ENCODE results near the gene STK40.
A peak's percentile ranks its signal among the peaks of the same experiment; 100 is the strongest.

The STK40 gene

DNA sequence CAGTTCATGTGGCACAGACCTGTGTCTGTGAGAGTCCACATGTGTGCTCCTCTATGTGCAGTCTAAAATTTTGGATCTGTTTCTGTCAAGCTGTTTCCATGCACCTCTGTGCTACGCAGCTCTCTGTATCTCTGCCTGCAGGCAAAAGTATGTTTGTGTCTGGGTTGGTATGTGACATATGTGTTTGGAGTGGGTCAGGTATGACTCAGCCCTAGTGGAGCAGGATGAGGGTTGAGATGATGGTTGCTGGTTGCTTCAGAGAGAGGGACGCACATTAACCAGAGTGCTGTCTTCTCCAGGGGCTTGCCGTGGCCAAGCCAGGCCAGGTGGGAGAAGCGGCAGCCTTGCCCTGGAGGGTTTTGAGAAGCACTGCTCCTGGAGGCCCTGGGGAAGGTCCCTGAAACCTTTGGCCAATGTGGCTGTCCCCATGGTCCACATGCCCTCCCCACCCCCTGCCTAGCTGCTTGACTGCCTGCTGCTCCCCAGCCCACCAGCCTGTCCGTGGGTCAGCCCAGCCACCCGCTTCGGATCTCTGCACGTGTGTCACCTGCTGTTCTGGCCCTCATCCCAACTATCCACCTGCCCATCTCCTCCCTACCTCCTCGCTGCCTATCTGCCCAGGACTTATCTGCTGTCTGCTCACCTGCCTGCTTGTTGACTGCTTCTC lies 58.2 kb downstream of the STK40 start:
- Histone ChIP-seq H3K9ac (no peak overlapping the region), H3K27me3 (ENCODE audit: control insufficient read depth, insufficient read depth, low read length) (no peaks in the 10 kb centered on the region), H3K4me3 (ENCODE audit: low read depth, low read length) (no peak overlapping the region), H3K9me3 (ENCODE audit: control insufficient read depth, low read length) (no peaks in the 10 kb centered on the region), H3K4me1 (no peaks in the 10 kb centered on the region), H2AFZ (no peak overlapping the region), H3K79me2 (no peaks in the 10 kb centered on the region), H3K36me3 (ENCODE audit: control insufficient read depth, insufficient read depth, low read length) (no peaks in the 10 kb centered on the region), H3K4me2 (ENCODE audit: low read length) (no peak overlapping the region), H3K27ac (no peak overlapping the region)
- TF ChIP-seq, protein P1, sequence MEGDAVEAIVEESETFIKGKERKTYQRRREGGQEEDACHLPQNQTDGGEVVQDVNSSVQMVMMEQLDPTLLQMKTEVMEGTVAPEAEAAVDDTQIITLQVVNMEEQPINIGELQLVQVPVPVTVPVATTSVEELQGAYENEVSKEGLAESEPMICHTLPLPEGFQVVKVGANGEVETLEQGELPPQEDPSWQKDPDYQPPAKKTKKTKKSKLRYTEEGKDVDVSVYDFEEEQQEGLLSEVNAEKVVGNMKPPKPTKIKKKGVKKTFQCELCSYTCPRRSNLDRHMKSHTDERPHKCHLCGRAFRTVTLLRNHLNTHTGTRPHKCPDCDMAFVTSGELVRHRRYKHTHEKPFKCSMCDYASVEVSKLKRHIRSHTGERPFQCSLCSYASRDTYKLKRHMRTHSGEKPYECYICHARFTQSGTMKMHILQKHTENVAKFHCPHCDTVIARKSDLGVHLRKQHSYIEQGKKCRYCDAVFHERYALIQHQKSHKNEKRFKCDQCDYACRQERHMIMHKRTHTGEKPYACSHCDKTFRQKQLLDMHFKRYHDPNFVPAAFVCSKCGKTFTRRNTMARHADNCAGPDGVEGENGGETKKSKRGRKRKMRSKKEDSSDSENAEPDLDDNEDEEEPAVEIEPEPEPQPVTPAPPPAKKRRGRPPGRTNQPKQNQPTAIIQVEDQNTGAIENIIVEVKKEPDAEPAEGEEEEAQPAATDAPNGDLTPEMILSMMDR (IDR thresholded peaks at IDR 0.05): no peak

DNA sequence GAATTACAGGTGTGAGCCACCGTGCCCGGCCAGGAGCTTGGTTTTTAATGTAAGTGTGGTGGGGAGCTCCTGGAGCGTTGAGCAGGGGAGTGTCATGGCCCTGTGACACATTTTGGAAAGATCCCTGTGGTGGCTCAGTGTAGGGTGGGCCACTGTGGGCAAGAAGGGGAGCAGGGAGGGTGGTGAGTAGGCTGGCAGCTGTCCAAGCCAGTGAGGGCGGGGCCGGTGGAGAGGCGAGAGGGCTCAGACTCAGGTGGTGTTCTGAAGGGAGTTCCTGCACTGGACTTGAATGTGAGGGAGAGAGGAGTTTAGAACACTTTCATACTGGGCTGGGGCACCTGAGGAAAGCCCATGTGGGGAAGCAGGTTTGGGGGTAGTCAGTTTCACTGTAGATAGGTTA lies 59.2 kb downstream of the STK40 start:
- H3K27ac ChIP-seq: no peak overlapping the region

DNA sequence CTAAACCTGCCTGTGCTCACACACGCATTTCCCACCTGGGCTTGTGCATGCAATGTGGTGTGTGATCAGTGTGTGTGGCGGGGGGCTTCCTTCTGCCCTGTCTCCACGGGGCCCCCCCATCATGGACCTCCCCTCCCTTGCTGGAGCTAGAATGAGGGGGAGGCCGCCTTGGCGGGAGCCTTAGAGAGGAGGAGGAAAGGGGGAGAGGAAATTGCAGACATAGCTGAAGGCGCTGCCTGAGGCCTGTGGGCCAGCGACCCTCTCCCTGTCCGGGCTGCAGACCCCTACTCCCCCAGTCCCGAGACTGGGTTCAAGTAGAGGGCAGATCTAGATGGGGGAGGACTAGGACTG lies 61.4 kb downstream of the STK40 start:
- no peak overlapping the region for H3K9ac ChIP-seq
- no peaks in the 10 kb centered on the region for H3K27me3 ChIP-seq (ENCODE audit: control insufficient read depth, insufficient read depth, low read length)
- no peak overlapping the region for H3K4me3 ChIP-seq (ENCODE audit: low read depth, low read length)

More for the DNA sequence above, 59.2 kb downstream of the STK40 start:
- H3K4me3 ChIP-seq (ENCODE audit: low read depth, low read length): no peak overlapping the region
- H3K4me2 ChIP-seq (ENCODE audit: low read length): no peak overlapping the region
- H3K4me1 ChIP-seq: no peaks in the 10 kb centered on the region
- H3K9ac ChIP-seq: no peak overlapping the region
- H3K9me3 ChIP-seq (ENCODE audit: control insufficient read depth, low read length): no peaks in the 10 kb centered on the region
- H3K79me2 ChIP-seq: no peaks in the 10 kb centered on the region
- H3K36me3 ChIP-seq (ENCODE audit: control insufficient read depth, insufficient read depth, low read length): no peaks in the 10 kb centered on the region
- H2AFZ ChIP-seq: no peak overlapping the region
- no peaks in the 10 kb centered on the region for H3K27me3 ChIP-seq (ENCODE audit: control insufficient read depth, insufficient read depth, low read length)
- TF ChIP-seq, protein P1 (IDR thresholded peaks at IDR 0.05): no peak

DNA sequence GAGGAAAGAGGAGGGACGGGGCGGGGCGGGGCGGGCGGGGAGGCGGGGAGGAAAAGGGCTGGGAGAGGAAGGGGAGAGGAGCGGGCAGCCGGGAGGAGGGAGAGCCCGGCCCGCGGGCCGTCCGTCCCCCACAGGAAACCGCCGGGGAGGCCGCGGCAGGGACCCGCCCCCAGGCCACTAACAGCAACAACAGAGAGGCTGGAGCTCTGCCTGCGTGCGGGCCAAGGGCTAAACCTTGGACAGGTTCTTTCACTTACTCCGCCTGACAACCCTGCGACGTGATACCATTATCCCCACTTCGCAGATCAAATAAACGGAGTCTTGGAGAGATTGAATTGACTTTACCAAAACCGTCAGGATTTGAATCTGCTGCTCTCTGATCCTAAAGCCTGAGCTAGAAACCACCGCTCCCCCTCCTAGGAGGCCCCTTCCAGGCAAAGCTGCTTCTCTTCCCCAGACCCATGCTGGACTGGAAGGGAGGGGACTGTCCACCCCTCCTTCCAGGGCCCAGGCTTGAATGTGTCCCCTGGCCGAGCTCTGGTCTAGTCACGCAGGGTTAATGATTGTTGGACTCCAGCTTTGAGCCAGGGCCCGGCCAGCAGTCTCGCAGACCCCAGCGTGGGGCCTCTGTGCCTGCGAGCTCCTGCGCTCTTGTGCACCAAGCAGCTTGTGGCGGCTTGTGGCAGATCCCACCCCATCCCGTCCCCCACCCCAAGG lies 61.9 kb downstream of the STK40 start, which contains the start of gene EVA1B:
Gene EVA1B, minus strand, starts transcription at position 10 of the 717 bp plus-strand sequence. CDS start 608 bp downstream, outside the sequence.
- H3K36me3 ChIP-seq (ENCODE audit: control insufficient read depth, insufficient read depth, low read length): no peaks in the 10 kb centered on the region
- H3K79me2 ChIP-seq: no peaks in the 10 kb centered on the region
- H3K9ac ChIP-seq: no peak within 1 kb of the TSS
- peak within 1 kb of the TSS; percentile 57 for H3K4me3 ChIP-seq (ENCODE audit: low read depth, low read length)
- peak within 1 kb of the TSS; percentile 42 for H3K27ac ChIP-seq
- no peaks in the 10 kb centered on the region for H3K4me1 ChIP-seq
- TF ChIP-seq, protein P1 (IDR thresholded peaks at IDR 0.05): no peak
- no peaks in the 10 kb centered on the region for H3K27me3 ChIP-seq (ENCODE audit: control insufficient read depth, insufficient read depth, low read length)
- peak within 1 kb of the TSS; percentile 75 for H3K4me2 ChIP-seq (ENCODE audit: low read length)
- H3K9me3 ChIP-seq (ENCODE audit: control insufficient read depth, low read length): no peaks in the 10 kb centered on the region
- H2AFZ ChIP-seq: peak within 1 kb of the TSS; percentile 85

More for the DNA sequence above, 61.4 kb downstream of the STK40 start:
- no peaks in the 10 kb centered on the region for H3K36me3 ChIP-seq (ENCODE audit: control insufficient read depth, insufficient read depth, low read length)
- H2AFZ ChIP-seq: no peak overlapping the region
- H3K4me2 ChIP-seq (ENCODE audit: low read length): no peak overlapping the region
- H3K79me2 ChIP-seq: no peaks in the 10 kb centered on the region
- H3K9me3 ChIP-seq (ENCODE audit: control insufficient read depth, low read length): no peaks in the 10 kb centered on the region
- H3K27ac ChIP-seq: no peak overlapping the region
- TF ChIP-seq, protein P1 (IDR thresholded peaks at IDR 0.05): no peak
- H3K4me1 ChIP-seq: no peaks in the 10 kb centered on the region
